Esophagus muscularis mucosa (tissue), 3 donors: ENCODE results near the gene HOMER2.

Experiments used
- CTCF ChIP-seq, 3 experiments: fragments of 200-600 bp in 2 of 3; fragments of 450-650 bp in 1 of 3; sonication (generic) in 2 of 3; IDR thresholded peaks; one replicate each; pipeline ENCODE4 v1.5.1; 2017 to 2019; ENCODE audit warnings: antibody characterized with exemption in 3 of 3, mild to moderate bottlenecking in 2 of 3, moderate library complexity in 1 of 3
- POLR2AphosphoS5 ChIP-seq, 2 donors: sonication (generic); formaldehyde crosslinking; IDR thresholded peaks; one replicate each; pipeline ENCODE4 v1.6.1; 2017; ENCODE audit warnings: antibody characterized with exemption in 2 of 2

- no peak for TF ChIP-seq POLR2AphosphoS5 (IDR thresholded peaks at IDR 0.05)
- TF ChIP-seq CTCF (IDR thresholded peaks at IDR 0.05) = no peak
Observed at GRCh38 chr15:82921242-82921641, 31.3 kb downstream of the HOMER2 start.
